IPS-20b (cell line): ENCODE results near the gene MPC1.

Source experiments
- H3K27ac ChIP-seq: one replicate; pipeline ENCODE4 v1.5.1; 2013; ENCODE audit warnings: low read length
- H3K27me3 ChIP-seq: 2 replicates; pipeline ENCODE4 v1.6.1; 2013; ENCODE audit warnings: mild to moderate bottlenecking, low read length, inconsistent platforms; ENCODE audit not compliant: insufficient read depth
- H3K36me3 ChIP-seq: 2 replicates; pipeline ENCODE4 v1.6.1; 2013; ENCODE audit warnings: low read depth, mild to moderate bottlenecking, inconsistent platforms, low read length, moderate library complexity; ENCODE audit not compliant: insufficient read depth
- H3K4me1 ChIP-seq: 2 replicates; pipeline ENCODE4 v1.6.1; 2013; ENCODE audit warnings: mild to moderate bottlenecking, control low read depth, inconsistent platforms, low read length, moderate library complexity; ENCODE audit not compliant: insufficient read depth
- H3K4me3 ChIP-seq: 2 replicates; pipeline ENCODE4 v1.5.1; 2013; ENCODE audit warnings: mild to moderate bottlenecking, low read length, inconsistent platforms
- H3K9ac ChIP-seq: 2 replicates; pipeline ENCODE4 v1.6.1; 2013; ENCODE audit warnings: low read depth, mild to moderate bottlenecking, inconsistent platforms, low read length, moderate library complexity
- H3K9me3 ChIP-seq: 2 replicates; pipeline ENCODE4 v1.6.1; 2013; ENCODE audit warnings: mild to moderate bottlenecking, low read depth, low read length, inconsistent platforms; ENCODE audit not compliant: insufficient read depth

MPC1 gene

DNA sequence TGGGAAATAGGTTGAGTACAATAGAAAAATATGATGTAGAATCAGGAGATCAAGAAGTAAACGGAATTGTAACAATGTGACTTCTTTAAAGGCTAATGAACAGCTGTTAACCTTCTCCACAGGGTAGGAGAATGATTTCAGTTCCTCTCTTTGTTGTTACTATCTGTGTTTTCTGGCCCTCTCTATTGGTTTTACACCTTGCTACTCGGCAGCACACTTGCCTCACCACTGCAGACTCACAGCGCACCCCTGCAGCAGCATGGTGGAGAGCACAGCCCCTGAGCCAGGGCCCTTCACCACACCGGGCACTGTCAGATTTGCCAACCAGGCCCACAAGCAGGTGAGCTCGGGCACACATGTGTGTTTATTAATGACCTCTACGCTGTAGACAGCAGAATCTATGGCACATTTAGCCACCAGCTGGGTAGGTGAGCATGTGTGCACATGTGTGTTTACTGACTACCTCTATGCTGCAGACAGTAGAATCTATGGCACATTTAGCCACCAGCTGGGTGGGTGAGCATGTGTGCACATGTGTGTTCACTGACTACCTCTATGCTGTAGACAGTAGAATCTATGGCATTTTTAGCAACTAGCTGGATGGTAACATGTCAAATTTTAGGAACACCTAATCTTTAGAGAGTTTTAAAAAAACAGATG, 57.2 kb downstream of the MPC1 start:
- no peaks in the 10 kb centered on the region for H3K9me3 ChIP-seq
- no peak overlapping the region for H3K4me3 ChIP-seq
- H3K27me3 ChIP-seq: no peaks in the 10 kb centered on the region
- H3K36me3 ChIP-seq: peaks cover 80% of the 10 kb centered on the region
- H3K9ac ChIP-seq: no peak overlapping the region
- H3K4me1 ChIP-seq: no peaks in the 10 kb centered on the region; the same call in 1 of the 2 replicates
- no peak overlapping the region for H3K27ac ChIP-seq

DNA sequence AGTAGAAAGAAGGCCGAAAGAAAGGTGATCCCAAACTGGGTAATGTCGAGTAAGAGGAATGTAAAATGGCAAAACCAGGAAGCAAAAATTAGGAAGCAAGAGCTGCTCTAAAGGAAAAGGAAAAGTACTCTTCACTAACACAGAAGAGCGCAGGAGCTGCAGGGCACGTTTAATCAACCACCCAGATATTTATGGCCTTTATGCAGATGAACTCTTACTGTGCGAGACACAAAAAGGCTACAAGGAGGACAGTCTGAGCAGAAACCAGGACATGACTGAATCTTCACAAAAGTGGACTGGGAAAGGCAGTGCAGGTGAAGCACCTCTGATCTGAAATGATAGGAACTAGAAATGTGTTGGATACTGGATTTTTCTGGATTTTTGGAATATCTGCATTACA, 59.3 kb downstream of the MPC1 start:
- Histone ChIP-seq H3K9me3 (no peaks in the 10 kb centered on the region), H3K27me3 (no peaks in the 10 kb centered on the region), H3K4me1 (no peaks in the 10 kb centered on the region), H3K4me3 (no peak overlapping the region), H3K36me3 (peaks cover 78% of the 10 kb centered on the region), H3K9ac (no peak overlapping the region), H3K27ac (no peak overlapping the region)

DNA sequence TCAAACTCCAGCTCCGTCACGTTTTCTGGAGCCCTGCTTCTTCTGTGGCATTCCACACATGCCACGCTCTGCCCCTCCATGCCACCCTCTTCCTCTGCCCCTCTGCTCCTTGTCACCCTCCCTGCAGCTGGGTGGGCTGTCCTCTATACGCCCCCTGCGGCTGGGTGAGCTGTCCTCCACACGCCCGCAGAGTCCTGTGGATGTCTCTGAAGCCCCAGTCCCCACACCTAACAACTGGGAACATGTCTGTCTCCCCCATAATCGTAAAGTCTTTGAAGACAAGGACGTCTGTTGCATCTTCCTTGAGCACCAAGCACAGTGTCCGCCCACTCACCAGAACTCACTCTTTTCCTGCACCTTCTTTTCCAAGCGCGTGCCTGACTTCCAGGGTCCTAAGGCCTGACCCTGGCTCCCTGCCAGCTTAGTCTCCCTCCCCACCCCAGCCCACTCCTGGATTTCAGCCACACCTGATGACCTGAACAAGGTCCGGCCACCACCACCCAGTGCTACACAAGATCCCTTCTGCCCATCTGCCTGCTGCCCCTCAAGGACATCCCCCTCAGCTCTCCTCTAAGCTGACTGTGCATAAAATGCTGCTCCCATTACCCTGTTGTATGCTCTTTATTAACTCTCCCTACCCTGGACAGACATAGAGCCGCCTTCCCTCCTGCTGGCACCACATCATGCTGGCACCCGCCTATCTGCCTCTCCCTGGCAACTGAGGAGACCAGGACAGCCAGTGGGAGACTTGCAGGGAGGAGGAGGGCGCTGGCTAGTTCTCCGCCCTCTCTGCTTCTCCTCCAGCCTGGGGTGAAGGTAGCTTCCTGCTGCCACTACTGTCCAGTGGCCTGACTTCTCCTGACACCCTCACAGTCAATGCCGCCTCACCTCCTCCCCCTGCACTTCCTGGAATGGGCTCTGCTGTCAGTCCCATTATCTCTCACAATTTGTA, 63.8 kb downstream of the MPC1 start:
- Histone ChIP-seq H3K27ac (no peak overlapping the region), H3K4me1 (no peaks in the 10 kb centered on the region), H3K36me3 (peaks cover 37% of the 10 kb centered on the region), H3K9me3 (no peaks in the 10 kb centered on the region), H3K4me3 (no peak overlapping the region), H3K9ac (no peak overlapping the region), H3K27me3 (no peaks in the 10 kb centered on the region)

DNA sequence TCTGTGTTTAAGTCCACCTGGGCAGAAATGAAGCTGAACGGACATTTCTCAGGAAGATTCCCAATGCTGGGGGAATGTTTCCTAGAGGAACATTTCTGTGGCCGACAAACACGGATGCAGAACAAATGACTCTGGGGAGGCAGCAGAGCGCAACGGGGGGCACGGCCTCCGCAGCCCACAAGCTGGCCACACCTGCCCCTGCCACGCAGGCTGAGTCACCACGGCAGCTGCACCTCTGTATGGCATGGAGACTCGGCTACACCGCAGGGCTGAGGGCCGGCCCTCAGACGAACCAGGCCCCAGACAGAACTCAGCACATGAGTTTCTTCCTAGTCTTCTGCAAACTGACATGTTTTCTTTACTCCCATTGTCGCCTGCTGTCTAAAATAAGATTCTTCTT, 64.5 kb downstream of the MPC1 start:
- Histone ChIP-seq H3K9ac (no peak overlapping the region), H3K9me3 (no peaks in the 10 kb centered on the region), H3K4me1 (no peaks in the 10 kb centered on the region), H3K36me3 (peaks cover 30% of the 10 kb centered on the region), H3K27me3 (0 out of 2 replicates have a peak, but pooled peaks cover under 1% of the 10 kb centered on the region), H3K4me3 (no peak overlapping the region), H3K27ac (no peak overlapping the region)

- Histone ChIP-seq H3K9ac (no peak overlapping the region), H3K4me1 (no peaks in the 10 kb centered on the region), H3K27me3 (peaks cover 3% of the 10 kb centered on the region; the same call in 1 of the 2 replicates), H3K27ac (no peak overlapping the region), H3K4me3 (no peak overlapping the region), H3K9me3 (no peaks in the 10 kb centered on the region), H3K36me3 (peaks cover 24% of the 10 kb centered on the region)
Observed at GRCh38 chr6:166317261-166318212, 65.2 kb downstream of the MPC1 start.

DNA sequence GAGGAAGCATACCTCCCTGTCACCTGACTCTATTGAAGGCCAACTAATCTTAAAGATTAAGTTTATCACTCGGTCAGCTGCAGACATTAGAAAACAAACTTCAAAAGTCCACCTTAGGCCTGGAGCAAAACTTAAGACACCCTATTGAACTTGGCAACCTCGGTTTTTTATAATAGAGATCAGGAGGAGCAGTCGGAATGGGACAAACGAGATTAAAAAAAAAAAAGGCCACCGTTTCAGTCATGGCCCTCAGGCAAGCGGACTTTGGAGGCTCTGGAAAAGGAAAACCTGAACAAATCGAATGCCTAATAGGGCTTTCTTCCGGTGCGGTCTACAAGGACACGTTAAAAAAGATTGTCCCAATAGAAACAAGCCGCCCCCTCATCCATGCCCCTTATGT, 67.3 kb downstream of the MPC1 start:
- H3K27ac ChIP-seq: no peak overlapping the region
- H3K27me3 ChIP-seq: peaks cover 9% of the 10 kb centered on the region
- H3K36me3 ChIP-seq: peaks cover 7% of the 10 kb centered on the region; the same call in 1 of the 2 replicates
- no peaks in the 10 kb centered on the region for H3K9me3 ChIP-seq
- no peak overlapping the region for H3K9ac ChIP-seq
- H3K4me1 ChIP-seq: no peaks in the 10 kb centered on the region
- no peak overlapping the region for H3K4me3 ChIP-seq
